GM21381 (cell line): ENCODE data around the gene SAE1.
A peak's percentile ranks its signal among the peaks of the same experiment; 100 is the strongest.
"Not testable (repeated sequence)": the region's sequence is repeated elsewhere in the genome, so short reads cannot be mapped to it uniquely, and the experiment has no call there.

Source experiments
- ATAC-seq: cut with Tn5 transposase; IDR thresholded peaks from one replicate; pipeline ENCODE4 v1.9.1; 2021; ENCODE audit warnings: mild to moderate bottlenecking, moderate library complexity; ENCODE audit not compliant: unreplicated experiment

SAE1 gene

DNA sequence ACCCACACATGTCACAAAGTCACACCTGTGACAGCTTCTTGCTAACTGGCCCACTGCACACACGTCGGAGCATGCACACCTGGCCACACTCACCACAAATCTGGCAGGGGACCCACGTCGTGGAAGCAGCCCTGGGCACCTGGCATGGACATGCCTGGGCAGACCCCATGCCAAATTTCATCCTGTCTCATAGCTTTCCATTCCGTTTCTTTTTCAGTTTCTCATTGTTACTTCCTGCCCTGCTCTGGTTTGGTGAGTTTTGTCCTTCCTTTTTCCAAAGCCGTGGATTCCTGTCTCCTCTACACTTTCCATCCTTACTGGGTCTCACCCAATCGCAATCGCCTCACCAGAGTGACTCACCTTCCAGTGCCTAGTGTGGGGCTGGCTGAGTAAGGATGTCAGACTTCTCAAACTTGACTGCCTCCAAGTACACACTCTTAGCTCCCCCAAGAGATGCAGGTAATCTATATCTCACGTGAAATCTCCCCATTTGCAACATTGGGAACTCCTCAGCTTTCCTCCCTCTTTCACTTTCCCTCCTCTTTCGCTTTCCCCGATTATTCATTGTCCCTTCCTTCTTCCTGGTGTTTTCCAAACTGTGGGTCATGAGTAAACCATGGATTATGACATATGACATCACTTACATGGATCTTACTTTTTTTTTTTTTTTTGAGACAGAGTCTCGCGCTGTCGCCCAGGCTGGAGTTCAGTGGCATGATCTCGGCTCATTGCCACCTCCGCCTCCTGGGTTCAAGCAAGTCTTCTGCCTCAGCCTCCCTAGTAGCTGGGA is 102.0 kb downstream of the SAE1 start:
- no peak for ATAC-seq

DNA sequence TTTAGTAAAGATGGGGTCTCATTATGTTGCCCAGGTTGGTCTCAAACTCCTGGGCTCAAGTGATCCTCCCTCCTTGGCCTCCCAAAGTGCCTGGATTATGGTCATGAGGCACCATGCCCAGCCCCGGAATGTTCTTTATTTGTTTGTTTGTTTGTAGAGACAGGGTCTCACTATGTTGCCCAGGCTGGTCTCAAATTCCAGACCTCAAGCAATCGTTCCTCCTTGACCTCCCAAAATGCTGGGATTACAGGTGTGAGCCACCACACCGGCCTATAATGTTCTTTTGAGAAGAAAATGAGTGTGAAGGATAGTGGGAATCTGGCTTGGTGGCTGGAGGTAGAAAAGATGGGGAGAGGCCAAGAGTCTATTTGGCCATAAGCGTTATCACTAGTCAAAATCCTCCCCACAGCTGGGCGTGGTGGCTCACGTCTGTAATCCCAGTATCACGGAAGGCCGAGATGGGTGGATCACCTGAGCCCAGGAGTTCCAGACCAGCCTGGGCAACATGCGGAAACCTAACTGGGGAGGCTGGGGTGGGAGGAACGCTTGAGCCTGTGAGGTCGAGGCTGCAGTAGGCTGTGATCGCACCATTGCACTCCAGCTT is 105.5 kb downstream of the SAE1 start:
- ATAC-seq, result no peak

DNA sequence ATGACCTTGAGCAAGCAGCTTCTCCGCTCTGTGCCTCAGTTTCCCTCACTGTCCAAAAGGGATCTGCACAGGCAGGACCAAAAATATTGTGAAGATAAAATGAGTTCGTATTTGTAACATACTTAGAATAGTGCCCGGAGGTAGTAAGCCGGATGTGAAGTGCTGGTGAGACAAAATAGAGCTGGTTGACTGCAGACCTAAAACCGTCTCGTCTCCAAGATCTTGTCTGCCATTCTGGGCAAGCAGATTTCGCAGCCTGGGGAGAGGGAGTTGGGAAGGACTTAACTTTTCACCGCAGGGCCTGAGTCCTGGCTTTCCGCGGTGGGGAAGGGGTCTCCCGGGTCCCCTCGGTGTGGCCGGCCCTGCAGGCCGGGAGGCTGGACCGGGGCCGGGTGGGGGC is 108.5 kb downstream of the SAE1 start:
- ATAC-seq, result no peak

DNA sequence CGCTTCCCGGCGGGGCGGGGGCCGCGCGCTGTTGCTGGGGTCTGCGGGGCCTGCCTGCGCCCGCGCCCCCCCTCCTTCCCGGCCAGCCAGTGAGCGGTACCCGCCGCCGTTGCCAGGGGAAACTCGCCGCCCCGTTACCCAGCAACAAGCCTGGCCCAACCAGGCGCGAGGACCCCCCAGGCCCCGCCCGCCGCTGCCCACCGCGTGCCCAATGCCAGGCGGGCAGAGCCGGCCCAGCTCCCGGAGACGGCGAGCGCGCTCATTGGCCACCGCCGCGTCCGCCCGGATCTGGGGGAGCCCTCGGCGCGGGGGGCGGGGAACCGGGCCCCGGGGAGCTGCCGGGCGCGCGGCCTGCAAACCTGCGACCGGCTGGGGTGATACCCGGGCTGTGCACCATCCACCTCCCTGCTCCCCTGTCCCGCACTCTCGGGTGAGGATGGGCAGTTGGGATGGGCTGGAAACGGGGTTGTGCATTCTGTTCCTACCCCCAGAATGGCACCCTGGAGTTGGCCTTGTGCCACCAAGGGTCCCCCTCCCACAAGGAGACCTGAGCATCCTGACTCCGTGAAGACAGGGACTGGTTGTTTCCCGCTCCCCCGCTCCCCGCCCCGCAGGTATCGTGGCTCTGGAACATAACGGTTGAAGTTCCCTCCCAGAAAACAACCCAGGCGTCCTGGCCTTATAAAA is 109.1 kb downstream of the SAE1 start:
- no peak for ATAC-seq

DNA sequence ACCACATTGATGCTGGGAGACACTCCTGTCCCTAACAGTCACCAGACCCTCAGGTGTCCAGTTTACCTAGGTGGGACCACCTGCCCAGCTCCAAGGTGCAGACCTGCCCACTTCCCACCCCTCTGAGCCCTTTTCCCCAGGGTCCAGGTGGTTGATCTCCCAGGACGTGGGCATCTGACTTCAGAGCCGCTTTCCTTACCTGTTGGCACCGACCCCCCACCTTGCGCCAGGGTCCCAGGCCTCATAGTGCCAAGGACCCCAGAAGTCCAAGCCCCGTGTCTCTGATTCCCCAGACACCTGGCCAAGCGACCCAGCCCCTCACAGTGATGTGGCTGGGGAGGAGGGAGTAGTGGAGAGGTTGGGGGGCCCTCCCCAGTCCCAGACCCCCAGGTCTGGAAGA is 109.9 kb downstream of the SAE1 start:
- no peak for ATAC-seq

DNA sequence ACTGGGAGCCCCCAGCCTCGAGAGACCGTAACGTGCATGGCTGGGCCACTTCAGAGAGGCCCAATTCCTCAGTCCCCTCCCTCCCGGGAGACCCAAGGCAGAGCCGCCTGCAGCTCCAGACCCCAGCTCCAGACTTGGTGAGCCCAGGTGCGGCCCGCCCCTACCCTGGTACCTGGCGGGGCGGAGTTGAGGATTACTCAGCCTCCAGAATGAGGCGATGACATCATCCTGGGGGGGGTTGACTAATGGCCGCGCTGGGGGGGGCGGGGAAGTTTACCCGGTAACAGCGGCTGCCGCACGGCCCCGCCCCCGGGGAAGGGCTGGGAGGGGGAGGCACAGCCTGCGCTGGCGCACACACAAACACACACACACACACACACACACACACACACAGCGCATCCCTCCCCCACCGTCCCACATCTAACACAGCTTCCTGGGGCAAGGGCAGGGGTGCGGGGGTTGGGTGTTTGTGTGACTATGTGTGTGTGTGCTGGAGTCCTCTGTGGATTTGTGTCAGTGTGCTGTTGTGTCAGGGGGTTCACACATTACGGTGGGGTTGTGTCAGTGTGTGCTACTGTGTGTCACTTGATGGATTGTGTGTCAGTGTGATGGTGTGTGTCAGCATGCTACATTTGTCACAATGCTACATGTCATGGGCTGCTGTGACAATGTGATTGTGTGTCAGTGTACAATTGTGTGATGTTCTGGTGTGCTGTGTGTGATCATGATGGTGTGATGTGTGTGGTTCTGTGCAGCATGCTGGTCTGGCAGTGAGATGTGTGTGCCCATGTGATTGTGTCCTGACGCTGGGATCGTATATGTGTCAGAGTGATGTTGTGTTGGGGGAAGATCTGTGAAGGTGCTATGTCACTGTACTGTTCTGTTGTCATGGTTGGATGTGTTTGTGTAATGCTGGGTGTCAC is 110.6 kb downstream of the SAE1 start:
- no peak for ATAC-seq

DNA sequence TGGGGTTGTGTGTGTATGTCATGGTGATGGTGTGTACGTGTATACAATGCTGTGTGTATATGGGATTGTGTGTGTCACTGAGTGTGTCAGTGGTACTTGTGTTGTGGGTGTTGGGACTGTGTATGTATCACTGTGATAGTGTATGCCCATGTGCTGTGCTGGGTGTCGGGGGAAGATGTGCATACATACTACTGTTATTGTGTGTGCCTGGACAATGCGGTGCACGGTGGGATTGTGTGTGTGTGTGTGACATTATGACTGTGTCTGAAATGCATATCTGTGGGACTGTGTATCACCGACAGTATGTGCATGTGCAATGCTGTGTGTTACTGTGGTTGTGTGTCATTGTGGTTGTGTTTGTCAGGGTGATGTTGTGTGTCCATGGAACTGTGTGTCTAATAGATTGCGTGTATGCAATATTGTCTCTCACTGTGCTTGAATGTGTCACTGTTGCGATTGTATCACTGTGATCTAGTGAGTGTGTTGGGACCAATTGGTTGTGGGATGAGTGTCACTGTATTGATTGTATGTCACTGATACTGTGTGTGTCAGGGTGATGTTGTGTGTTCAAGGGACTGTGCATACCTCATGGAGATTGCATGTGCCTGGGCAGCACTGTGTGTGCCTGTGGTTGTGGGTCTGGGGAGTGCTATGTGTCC is 111.4 kb downstream of the SAE1 start:
- ATAC-seq, result no peak

DNA sequence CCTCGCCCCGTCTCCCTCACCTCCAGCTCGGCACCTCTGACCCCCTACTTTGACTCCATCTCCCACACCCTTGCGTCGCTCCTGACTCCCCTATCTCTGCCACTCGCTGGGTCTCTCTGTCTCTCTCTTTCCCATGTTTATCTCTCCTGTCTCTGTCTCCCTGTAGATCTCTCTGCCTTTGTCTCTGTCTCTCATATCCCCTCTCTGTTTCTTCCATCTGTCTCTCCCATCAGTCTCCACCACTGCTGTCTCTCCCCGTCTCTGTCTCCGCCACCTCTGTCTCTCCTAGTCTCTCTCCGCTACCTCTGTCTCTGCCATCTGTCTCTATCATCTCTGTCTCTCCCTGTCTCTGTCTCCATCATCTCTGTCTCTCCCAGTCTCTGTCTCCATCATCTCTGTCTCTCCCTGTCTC is 112.7 kb downstream of the SAE1 start:
- ATAC-seq, result no peak

DNA sequence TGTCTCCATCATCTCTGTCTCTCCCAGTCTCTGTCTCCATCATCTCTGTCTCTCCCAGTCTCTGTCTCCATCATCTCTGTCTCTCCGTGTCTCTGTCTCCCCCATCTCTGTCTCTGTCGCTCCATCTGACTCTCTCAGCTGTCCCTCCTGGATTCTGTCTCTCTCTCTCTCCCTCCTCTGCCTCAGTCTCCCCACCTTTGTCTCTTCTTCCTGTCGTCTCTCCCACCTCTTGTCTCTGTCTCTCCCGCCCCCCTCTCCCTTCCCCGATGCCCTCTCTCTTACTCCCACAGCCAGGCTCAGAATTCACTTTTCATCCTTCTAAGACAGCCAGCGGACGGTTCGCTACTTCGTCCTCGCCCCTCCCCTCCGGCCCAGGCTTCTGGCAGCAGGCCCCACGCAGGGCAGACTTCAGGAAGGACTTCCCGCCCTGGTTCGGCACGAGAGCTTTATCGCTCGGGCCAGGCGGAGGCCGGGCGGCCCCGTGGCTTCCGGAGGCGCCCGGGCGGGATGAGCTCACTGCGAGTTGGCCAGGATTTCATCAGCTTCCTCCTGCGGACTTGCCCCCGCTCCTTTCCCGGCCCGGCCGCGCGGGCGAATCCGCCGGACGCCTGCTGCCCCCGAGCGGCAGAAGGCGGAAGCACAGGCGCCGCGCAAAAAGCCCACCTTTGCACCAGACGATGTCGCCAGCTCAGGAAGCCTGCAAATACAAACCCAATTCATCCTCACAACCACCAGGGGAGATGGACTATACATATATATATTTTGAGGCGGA is 113.3 kb downstream of the SAE1 start:
- peak; percentile 68 for ATAC-seq

DNA sequence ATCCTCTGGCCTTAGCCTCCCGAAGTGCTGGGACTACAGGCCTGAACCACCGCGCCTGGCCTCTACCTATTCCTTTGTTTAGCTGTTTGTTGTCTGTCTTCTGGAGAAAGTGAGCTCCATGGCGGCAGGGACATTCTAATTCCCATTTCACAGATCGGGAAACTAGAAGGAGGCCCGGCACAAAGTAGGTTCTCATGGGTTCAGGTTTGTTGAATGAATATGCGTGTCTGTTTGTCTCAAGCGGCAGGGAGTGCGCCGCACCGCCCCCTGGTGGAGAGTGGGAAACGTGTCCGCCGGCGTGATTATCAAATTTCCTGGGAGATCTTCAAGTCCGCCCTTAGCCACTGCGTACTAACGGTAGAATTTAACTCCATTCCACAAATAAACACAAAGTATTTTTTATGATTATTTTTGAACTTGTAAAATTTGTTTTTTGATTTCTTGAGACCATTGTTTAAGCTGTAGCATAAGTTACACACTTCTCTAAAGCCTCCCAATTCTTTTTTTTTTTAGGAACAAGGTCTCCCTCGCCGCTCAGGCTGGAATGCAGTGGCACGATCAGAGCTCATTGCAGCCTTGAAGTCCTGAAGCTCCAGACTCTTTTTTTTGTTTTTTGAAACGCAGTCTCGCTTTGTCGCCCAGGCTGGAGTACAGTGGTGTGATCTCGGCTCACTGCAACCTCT is 116.8 kb downstream of the SAE1 start:
- no peak for ATAC-seq

DNA sequence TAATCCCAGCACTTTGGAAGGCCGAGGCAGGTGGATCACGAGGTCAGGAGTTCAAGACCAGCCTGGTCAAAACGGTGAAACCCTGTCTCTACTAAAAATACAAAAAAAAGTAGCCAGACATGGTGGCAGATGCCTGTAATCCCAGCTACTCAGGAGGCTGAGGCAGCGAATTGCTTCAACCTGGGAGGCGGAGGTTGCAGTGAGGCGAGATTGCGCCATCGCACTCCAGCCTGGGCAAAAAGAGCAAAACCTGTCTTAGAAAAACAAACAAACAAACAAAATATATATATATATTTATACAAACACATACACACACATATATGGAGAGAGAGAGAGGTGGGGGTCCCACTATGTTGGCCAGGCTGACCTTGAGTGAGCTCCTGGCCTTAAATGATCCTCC is 122.4 kb downstream of the SAE1 start:
- ATAC-seq, result not testable (repeated sequence)

DNA sequence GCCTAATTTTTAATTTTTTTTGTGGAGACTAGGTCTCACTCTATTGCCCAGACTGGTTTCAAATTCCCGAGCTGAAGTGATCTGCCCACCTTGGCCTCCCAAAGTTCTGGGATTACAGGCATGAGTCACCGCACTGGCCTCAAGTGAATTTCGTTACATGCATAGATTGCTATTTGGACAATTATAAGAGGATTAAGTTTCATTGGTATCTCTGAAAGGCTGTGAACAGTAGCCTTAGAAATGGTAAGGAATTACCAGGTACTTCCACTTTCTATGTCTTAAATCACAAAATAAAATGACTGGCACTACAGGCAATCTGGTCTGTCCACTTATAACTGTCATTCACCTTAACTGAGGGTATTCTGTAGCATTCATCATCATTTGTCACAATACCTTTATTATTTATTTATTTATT is 122.8 kb downstream of the SAE1 start:
- no peak for ATAC-seq

DNA sequence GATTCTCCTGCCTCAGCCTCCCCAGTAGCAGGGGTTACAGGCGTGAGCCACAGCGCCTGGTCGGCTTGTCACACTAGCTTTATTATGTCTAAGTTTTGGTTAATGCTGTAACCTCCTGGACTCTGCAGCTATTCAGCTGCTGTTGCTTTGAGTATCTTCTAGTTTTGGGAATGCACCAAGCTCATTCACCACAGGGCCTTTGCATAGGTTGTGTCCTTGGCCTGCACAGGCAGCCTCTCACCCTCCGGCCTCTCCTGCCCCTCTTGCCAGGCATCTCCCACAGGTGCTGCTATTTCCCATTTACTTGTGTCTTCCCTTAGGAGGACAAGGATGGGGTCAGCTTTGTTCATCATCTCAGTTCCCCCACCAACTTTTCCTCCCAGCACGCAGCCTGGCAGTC is 123.3 kb downstream of the SAE1 start:
- ATAC-seq, result no peak

DNA sequence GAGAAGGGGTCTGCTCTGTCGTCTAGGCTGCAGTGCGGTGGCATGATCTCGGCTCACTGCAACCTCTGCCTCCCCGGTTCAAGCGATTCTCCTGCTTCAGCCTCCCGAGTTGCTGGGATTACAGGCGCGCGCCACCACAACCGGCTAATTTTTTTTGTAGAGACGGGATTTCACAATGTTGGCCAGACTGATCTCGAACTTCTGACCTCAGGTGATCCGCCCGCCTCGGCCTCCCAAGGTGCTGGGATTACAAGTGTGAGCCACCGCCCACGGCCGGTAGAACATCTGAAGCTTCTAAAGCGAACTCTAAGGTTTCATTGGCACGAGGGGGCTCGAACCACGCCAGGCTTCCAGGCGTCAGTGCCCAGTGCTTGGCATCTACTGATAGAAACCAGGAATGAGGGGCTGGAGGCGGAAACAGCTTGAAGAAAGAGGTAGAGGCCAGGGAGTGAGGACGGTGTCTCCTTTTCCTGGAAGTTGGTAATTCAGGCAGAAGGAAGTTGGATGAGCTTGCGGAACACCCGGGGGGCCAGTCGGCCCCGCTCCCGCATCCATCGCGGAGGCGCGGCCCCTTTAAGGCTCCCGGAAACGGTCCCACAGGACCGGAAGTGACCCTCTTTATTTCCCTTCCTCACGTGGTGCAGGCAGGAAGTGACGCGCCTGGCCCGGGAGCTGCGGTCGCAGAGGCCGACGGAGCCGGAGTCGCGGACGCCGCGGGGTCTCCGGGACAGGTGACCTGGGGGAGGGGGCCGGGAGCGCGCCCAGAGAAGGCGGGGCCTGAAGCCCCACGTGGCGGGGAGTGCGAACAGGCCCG is 125.5 kb downstream of the SAE1 start, which contains the start of gene CCDC9:
Gene CCDC9 (plus strand): TSS at position 647 of the 814 bp plus-strand sequence. CDS start 1,876 bp downstream, outside the sequence.
- peak; percentile 48 for ATAC-seq

DNA sequence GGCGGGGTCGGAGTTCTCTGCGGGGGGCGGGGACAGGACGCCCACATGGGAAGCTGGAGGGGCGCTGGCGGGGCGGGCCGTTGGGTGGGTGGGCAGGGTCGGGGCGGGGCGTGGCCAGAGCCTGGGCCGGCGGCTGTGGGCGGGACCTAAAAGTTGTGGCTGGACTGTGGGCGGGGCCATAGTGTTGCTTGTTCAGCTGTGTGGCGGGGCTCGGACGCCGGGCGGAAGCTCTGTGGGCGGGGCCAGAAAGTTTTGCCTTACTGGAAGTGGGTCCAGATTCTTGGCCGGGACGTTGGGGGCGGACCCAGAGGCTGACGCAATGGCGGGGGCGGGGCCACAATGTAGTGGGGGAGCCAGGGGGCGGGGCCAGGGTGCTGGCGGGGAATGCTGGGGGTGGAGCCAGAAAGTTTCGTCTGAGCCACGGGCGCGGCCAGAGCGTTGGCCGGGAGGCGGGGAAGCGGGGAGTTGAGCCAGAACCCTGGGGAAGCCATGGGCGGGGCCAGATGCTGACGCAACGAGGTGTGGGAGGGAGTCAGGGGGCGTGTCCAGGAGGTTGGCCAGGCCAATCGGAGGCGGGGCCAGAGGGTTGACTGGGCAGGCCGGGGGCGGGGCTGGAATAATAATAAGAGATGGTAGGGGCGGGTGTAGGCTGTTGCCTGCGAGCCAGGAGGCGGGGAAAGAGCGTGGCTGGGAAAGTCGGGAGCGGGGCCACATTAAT is 126.2 kb downstream of the SAE1 start:
- peak; percentile 71 for ATAC-seq

DNA sequence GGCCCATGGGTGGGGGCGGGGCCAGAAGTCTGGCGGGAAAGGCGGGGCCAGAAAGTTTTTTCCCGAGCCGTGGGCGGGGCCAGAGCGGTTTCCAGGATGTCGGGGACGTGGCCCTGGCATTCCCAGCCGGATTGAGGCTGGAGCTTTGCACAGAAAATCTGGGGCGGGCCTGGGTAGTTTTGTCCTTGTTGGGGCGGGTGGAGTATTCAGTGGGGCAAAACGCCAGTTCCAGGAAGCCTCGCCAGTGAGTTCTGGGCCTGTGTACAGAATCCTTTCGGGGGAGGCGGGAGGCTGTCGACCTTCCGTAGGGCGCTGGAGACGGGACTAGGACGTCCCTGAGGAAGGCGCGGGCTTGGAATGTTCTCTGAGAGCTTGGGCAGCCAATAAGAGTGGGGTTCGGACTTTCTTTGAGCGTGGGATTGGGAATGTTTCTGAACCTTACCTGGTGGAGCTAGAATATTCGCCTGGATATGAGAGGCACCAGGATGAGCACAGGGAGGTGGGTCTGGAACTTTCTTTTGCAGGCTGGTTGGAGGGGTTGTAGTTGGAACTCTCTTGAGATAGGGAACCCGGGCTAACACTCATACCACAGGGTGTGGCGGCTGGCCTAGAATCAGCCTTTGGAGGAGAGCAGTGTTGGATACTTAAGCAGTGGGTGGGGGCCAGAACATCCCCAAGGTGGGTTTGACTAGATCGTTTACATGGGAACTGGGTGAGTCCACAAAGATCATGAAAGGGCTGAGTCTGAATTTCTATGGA is 127.0 kb downstream of the SAE1 start:
- no peak for ATAC-seq

DNA sequence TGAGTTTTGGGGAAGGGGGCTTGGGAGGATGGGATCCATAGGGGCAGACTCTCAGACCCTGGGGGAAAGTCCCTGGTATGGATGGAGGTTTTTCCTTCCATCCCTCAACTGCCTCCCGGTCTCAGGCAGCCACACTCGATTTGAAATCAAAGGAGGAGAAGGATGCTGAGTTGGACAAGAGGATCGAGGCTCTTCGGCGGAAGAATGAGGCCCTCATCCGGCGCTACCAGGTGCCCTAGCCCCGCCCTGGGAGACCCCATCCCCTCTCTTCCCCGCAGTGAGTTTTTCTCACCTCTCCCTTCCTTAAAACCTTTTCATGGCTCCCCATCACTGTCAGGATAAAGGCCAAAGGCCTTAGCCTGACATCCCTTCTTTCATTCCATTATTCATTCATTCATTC is 127.8 kb downstream of the SAE1 start:
- no peak for ATAC-seq
